ENCODE results near the gene TPCN2. TPM values are rescaled to one million over a fixed set of nuclear protein-coding genes. Genes with fewer than 3 reads are reported as not detected.

TPCN2 gene
- total and polyA plus RNA-seq, 9 of the 15 experiments (the other 6 are each of a cell fraction or from before 2014, with no cell fraction given), result 0.66 to 10.2 (median 4.6) TPM

GRCh38 chr11:69167130-69167915, 118.6 kb downstream of the TPCN2 start (continued):
- TF ChIP-seq ZNF318 (IDR thresholded peaks at IDR 0.05; ENCODE audit: borderline replicate concordance in 1 of 2, low read depth in 1 of 2), result no peak
- TF ChIP-seq TRIM25 (IDR thresholded peaks at IDR 0.05; ENCODE audit: borderline replicate concordance), result no peak
- TF ChIP-seq DACH1 (IDR thresholded peaks at IDR 0.05; ENCODE audit: partially characterized antibody), result peak; percentile 20
- no peak for TF ChIP-seq REST (IDR thresholded peaks at IDR 0.05; ENCODE audit: borderline replicate concordance)
- TF ChIP-seq REST (CRISPR knock-in tag; IDR thresholded peaks at IDR 0.05; ENCODE audit: low read depth), result no peak
- peak; percentile 38; the same call in 1 of the 2 replicates for TF ChIP-seq MAX (CRISPR knock-in tag; IDR thresholded peaks at IDR 0.05)

Measured in K562 (cell line).